Right atrium auricular region (tissue), 2 donors: ENCODE measurements around the gene UBE4A. TPM values are rescaled to one million over a fixed set of nuclear protein-coding genes. Genes with fewer than 3 reads are reported as not detected.

Source experiments
- DNase-seq: peaks from one replicate; pipeline ENCODE4 v3.0.0-alpha.2; 2019; ENCODE audit warnings: low spot score
- H3K27ac ChIP-seq, 2 donors: fragments of 200-600 bp; sonication (generic); 1 replicate in 1 of 2; 2 replicates in 1 of 2; pipeline ENCODE4 v1.5.1; 2016 to 2019
- H3K27me3 ChIP-seq, 2 donors: fragments of 200-600 bp; sonication (generic); one replicate each; pipeline versions ENCODE4 v1.5.1 to v1.6.0; 2017 to 2019
- H3K36me3 ChIP-seq: fragments of 200-600 bp; sonication (generic); one replicate; pipeline ENCODE4 v1.5.1; 2016
- H3K4me1 ChIP-seq, 2 donors: fragments of 200-600 bp; sonication (generic); one replicate each; pipeline versions ENCODE4 v1.5.1 to v1.6.0; 2017 to 2019
- H3K4me3 ChIP-seq, 2 donors: fragments of 200-600 bp; sonication (generic); 1 replicate in 1 of 2; 2 replicates in 1 of 2; pipeline ENCODE4 v1.5.1; 2017 to 2019; ENCODE audit warnings: mild to moderate bottlenecking in 1 of 2, moderate library complexity in 1 of 2
- H3K9me3 ChIP-seq, 2 donors: fragments of 200-600 bp; sonication (generic); one replicate each; pipeline ENCODE4 v1.5.1; 2019
- CTCF ChIP-seq, 2 donors: fragments of 200-600 bp; sonication (generic); IDR thresholded peaks; one replicate each; pipeline ENCODE4 v1.5.1; 2019; ENCODE audit warnings: antibody characterized with exemption in 2 of 2
- total RNA-seq, 2 donors: library from RNA; depleted of rRNA; stranded (reverse); fragments of >200 nt; gene quantifications; one replicate each; pipeline ENCODE4 v1.1.0, GENCODE V29; 2016

UBE4A gene
- total RNA-seq, 2 donors from 2014 or later: 46.3 to 53.4 TPM

- no peak for DNase-seq
- TF ChIP-seq CTCF (IDR thresholded peaks at IDR 0.05): no peak
- Histone ChIP-seq H3K27ac (no peak overlapping the region), H3K4me1 (peaks cover 0 to 36% of the 10 kb centered on the region in 2 donors), H3K9me3 (no peaks in the 10 kb centered on the region), H3K36me3 (no peaks in the 10 kb centered on the region), H3K27me3 (no peaks in the 10 kb centered on the region), H3K4me3 (peak overlapping the region; percentile 86 to 99)
Observed at GRCh38 chr11:118434123-118434552, 74.7 kb downstream of the UBE4A start.

- no peak for TF ChIP-seq CTCF (IDR thresholded peaks at IDR 0.05)
- Histone ChIP-seq H3K4me1 (peaks cover 0 to 42% of the 10 kb centered on the region in 2 donors), H3K27me3 (no peaks in the 10 kb centered on the region), H3K9me3 (no peaks in the 10 kb centered on the region), H3K36me3 (no peaks in the 10 kb centered on the region), H3K4me3 (peak overlapping the region; percentile 86 to 99), H3K27ac (peak overlapping the region; percentile 92 to 94)
- DNase-seq: no peak
Observed at GRCh38 chr11:118434553-118435289, 75.3 kb downstream of the UBE4A start.

GRCh38 chr11:118435290-118435892, 76.0 kb downstream of the UBE4A start:
- Histone ChIP-seq H3K4me1 (peaks cover 0 to 47% of the 10 kb centered on the region in 2 donors), H3K4me3 (peak overlapping the region; percentile 86 to 99), H3K27me3 (no peaks in the 10 kb centered on the region), H3K27ac (peak overlapping the region; percentile 92 to 94), H3K36me3 (no peaks in the 10 kb centered on the region), H3K9me3 (no peaks in the 10 kb centered on the region)
- TF ChIP-seq CTCF (IDR thresholded peaks at IDR 0.05): no peak
- no peak for DNase-seq

- TF ChIP-seq CTCF (IDR thresholded peaks at IDR 0.05): no peak
- Histone ChIP-seq H3K9me3 (no peaks in the 10 kb centered on the region), H3K4me3 (peak within 1 kb of the TSS; percentile 86 to 99), H3K27ac (peak within 1 kb of the TSS; percentile 92 to 94), H3K36me3 (no peaks in the 10 kb centered on the region), H3K27me3 (no peaks in the 10 kb centered on the region), H3K4me1 (peaks cover 0 to 52% of the 10 kb centered on the region in 2 donors)
- DNase-seq: peak; percentile 94
Observed at GRCh38 chr11:118435893-118436624, 76.7 kb downstream of the UBE4A start, which contains the start of gene KMT2A. TSS of gene KMT2A (plus strand) at chr11:118436492. CDS start at chr11:118436513, 21 bp downstream.

GRCh38 chr11:118436639-118437207, 77.3 kb downstream of the UBE4A start:
- Histone ChIP-seq H3K4me1 (peaks cover 0 to 58% of the 10 kb centered on the region in 2 donors), H3K27ac (peak overlapping the region; percentile 92 to 94), H3K4me3 (peak overlapping the region; percentile 86 to 99), H3K27me3 (no peaks in the 10 kb centered on the region), H3K9me3 (no peaks in the 10 kb centered on the region), H3K36me3 (no peaks in the 10 kb centered on the region)
- no peak for TF ChIP-seq CTCF (IDR thresholded peaks at IDR 0.05)
- no peak for DNase-seq
